NT2/D1 (cell line): ENCODE data around the gene NOP56.

Experiments
- YY1 ChIP-seq: IDR thresholded peaks from 2 replicates; pipeline ENCODE4 v1.6.1; 2011; ENCODE audit not compliant: insufficient read length, insufficient read depth
- ZNF274 ChIP-seq: IDR thresholded peaks from 2 replicates; pipeline ENCODE4 v1.6.1; 2011; ENCODE audit warnings: mild to moderate bottlenecking, low read depth, low read length

GRCh38 chr20:2698912-2699311 is 46.5 kb downstream of the NOP56 start:
- TF ChIP-seq ZNF274 (no peak), YY1 (no peak)
